Left hindlimb (tissue), 1 donor: Measurements from ENCODE around the gene TNFAIP8L2.

Source experiments
- DNase-seq: peaks from one replicate; pipeline ENCODE4 v3.0.0-alpha.2; 2018

Gene TNFAIP8L2

DNA sequence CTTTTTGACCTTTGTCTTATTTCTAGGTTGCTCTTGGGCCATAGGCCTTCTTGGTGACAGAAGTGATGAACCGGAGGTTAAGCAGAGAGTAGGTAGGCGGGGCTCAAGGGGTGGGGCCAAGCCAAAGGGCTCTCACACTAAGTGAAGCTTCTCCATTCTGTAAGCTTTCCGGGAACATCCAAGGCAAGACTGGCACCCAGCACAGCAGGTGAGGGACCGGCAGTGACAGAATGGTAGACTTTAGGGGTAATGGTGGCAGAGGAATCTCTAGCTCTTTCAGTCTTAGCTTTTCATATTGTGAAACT is at the start of gene TNFAIP8L2:
TSS of gene TNFAIP8L2 (plus strand) at position 135 of the 305 bp plus-strand sequence. CDS start 2,049 bp downstream, outside the sequence.
- DNase-seq: no peak

DNA sequence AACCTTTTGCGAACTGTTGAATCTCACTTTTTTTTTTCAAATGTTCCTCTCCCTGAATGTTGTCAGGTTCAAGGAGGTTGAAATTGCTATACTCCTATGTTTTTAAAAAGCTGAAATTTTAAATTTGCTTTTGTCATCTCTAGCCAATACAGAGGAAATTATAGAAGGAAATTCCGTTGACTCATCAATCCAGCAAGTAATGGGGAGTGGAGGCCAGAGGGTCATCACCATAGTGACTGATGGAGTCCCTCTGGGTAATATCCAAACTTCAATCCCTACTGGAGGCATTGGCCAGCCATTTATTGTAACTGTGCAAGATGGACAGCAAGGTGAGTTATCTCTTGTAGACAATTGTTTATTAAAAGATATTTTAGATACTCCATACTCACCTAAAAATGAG is 49.6 kb upstream of the TNFAIP8L2 start:
- no peak for DNase-seq

DNA sequence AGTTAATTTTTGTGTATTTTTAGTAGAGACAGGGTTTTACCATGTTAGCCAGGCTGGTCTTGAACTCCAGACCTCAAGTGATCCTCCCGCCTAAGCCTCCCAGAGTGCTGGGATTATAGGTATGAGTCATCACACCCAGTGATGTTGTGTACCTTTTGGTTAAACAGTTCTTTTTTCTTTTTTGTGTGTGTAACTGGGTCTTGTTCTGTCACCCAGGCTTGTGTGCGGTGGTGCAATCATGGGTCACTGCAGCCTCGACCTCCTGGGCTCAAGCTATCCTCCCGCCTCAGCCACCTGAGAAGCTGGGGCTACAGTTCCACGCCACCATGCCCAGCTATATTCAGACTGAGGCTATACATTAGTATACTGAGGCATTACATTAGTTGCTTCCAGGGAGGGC is 48.1 kb upstream of the TNFAIP8L2 start:
- DNase-seq: no peak

DNA sequence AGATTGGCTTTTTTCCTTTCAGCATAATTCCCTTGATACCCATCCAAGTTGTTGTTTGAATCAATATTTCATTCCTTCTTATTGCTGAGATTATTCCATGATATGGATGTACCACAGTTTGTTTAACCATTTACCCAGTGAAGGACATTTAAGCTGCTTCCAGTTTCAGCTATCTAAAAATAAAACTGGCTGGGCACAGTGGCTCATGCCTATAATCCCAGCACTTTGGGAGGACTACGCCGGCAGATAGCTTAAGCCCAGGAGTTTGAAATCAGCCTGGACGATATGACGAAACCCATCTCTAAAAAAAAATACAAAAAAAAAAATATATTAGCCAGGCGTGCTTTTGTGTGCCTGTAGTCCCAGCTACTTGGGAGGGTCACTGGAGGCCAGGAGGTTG is 42.6 kb upstream of the TNFAIP8L2 start:
- DNase-seq: no peak

DNA sequence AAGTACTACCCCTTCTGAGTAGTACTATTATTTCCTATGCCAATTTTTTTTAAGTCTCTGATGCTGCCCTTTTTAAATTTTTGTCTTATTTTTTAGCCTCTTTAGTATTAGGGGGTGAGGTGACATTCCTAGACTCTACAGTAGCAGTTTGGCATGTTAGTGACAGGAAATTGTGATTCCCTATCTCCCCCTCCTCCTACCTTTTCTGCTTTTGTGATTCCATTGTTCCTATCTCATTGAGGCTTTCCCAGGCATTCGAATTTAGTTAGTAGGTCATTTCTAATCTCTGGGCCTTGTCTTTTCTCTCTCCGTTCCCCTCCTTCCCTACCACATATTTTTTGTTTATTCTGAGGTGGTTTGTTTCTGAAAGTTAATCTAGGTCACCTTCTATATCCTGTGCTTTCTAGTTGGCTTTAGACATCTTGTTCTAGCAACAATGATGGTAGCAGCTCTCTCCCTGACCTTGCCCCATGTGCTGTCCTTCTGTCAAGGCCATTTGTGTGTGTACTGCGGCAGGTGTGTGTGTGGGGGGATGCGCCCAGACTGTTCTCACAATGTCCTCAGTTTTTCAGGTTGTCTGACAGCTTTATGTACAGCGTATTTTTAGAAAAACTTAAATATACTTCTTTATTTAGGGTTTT is 31.6 kb upstream of the TNFAIP8L2 start:
- no peak for DNase-seq

DNA sequence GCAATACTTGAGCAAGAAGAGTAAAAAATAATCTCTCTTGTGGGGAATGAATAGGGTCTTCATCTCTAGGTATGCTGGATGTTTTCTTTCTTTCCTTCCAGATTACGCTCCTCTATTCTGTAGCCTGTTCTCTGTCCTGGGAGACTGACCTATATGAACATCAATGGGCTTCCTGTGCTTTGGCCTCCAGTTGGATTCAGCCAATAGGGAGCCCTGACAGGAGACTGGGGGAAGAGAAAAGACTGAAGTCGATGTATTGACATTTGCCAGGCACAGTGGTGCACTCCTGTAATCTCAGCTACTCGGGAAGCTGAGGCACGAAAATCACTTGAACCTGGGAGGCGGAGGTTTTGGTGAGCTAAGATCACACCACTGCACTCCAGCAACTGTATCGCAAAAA is 27.6 kb upstream of the TNFAIP8L2 start:
- no peak for DNase-seq

DNA sequence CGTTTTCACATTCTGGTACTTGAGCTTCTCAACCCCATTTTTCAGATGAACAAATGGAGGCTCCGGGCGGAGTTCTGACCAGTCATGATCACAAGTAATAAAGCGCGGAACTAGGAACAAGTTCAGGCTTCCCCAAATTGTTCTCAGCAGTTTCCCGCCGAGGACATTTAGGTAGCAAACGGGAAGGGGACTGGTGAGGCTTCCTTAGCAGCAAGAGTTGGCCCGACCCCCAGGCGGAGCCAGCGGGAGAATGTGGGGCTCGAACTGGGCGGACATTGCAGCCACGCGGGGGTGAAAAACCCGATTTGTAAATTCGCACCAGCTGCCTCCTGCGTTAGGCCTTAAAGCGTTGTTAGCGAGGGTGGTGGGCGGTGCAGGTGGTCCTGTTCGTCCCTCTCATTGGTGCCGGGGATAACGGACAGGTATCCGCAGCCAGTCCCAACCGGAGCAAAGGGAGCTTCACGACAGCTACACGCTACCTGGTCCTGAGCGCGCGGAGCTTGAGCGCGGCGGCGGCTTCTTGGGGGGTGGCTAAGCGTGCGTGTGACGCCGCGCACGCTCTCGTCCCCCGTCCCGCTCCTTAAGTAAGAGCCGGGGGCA is 25.4 kb upstream of the TNFAIP8L2 start:
- peak; percentile 93 for DNase-seq

DNA sequence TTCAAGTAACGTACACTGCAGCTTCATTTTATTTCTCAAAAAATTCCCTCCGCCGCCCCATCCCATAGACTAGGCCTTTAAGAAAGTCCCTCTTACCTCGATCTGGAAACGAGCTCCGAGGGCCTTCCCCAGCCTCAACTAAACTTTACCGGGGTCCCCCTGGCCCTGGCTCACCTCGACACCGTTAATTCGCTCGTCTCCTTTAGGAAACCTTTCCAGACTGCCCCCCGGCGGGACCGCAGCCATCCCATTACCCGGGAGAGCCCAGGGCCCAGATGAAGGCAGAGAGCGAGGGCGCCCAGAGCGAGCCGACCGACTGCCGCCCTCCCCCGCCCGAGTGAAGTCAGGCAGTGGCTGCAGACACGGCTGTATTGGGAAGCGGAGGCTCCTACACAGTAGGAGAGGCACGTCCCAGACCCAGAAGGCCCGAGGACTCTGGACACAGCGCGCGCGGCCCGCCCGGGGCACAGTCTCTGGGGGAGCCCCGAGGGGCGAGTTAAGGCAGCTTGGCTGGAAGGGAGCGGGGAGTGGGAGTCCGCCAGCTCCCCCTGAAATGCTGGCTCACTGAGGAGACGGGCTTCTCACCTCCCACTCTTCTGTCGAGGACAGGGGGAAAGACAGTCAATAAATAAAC is 24.6 kb upstream of the TNFAIP8L2 start:
- peak; percentile 67 for DNase-seq

DNA sequence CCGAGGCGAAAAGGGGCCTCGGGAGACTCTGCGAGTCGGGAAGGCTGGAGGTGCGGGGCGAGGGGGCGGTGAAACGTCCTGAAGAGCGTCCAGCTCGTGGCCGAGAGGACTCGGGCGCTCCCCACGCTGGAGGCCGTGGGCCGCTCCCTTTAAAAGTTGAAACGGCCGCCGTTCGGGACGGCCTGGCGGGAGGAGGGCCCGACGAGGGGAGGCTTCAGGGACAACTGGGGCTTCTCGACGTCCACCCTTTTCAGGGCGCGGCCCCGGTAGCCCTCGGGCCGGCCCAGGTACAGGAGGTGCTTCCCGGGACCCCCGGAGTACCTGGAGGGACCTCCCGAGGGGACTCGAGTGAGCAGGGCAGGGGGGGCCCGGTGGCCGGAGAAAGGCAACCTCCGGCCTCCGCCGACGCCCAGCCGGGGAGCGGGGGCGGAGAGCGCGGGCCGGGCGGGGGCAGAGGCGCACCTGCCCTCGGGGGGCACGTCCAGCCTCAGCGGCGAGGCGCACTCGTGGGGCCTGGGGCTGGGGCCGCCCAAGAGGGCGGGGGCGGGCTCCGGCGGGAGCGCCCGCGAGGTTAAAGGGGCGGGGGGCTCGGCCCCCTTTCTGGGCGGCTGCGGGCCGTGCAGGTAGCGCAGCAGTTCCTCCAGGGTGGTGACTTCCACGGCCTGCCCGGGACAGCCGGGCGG is 24.0 kb upstream of the TNFAIP8L2 start:
- no peak for DNase-seq

DNA sequence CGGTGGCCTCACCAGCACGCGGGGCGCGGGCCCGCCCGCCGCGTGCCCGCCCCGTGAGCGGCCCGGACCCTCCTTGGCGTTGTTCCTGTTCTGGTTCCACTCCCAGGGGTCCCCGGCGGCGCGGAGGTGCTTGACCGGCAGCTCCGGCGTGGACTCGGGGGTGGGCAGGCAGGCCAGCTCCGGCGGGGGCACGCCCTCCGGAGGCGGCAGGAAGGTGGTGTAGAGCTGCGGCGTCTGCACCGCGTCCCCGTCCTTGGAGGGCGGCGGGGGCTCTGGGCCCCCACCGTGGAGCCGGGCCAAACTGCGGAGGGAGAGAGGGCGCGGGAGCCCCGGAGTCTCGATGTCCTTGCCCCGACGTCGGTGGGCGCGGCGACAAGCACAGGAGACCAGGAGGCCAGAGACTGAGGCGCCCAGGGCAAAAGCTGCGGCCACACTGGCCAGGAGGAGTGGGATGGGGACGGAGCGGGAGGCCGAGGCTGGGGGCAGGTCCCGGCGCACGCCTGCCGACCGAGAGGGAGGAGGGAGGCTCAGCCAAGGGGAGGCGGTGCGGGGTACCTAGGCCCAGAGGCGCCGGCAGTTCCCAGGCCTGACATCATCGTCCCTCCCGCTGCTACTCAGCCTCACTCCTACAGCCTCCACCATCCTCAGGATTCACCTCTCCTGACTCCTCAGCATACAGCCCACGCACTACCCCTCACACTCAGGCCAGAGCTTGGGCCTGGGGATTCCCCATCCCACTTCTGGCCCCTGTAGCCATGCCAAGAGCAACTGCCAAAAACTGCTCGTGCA is 23.2 kb upstream of the TNFAIP8L2 start:
- peak; percentile 43 for DNase-seq

DNA sequence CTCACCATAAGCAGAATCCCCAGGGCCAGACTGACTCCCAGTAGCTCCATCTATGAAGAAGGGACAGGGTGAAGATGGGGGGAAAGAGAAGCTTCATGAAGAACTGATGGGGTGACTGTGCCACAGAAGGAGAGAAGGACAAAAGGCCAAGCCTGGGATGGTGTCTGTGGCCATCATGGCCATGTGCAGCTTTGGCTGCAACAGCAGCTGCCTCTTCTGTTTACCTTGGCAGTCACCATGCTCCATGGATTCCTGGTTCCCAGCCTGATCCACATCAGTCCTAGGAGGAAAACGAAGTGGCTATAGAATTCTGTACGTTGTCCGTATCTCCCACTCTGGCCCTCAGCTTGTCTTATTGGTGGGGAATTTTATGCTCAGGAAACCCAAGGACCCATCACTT is 22.1 kb upstream of the TNFAIP8L2 start:
- no peak for DNase-seq

DNA sequence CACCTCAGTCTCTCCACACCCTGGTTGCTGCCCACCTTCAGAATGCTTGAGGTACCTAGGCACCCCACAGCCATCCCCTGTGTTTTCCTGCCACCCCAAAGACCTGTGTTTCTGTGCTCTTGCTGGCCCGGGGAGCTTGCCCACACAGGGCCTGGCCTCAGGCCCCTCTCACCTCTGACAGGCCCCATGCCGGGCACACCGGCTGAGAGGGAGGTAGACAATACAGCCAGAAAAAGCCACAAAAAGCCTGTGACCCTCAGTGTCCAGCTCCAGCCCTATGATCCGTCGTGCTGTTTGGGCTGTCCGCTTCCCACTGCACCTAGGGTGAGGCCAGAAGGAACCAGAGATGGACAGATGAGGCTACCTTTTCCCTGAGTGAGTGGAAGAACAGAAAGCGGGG is 21.5 kb upstream of the TNFAIP8L2 start:
- DNase-seq: no peak

DNA sequence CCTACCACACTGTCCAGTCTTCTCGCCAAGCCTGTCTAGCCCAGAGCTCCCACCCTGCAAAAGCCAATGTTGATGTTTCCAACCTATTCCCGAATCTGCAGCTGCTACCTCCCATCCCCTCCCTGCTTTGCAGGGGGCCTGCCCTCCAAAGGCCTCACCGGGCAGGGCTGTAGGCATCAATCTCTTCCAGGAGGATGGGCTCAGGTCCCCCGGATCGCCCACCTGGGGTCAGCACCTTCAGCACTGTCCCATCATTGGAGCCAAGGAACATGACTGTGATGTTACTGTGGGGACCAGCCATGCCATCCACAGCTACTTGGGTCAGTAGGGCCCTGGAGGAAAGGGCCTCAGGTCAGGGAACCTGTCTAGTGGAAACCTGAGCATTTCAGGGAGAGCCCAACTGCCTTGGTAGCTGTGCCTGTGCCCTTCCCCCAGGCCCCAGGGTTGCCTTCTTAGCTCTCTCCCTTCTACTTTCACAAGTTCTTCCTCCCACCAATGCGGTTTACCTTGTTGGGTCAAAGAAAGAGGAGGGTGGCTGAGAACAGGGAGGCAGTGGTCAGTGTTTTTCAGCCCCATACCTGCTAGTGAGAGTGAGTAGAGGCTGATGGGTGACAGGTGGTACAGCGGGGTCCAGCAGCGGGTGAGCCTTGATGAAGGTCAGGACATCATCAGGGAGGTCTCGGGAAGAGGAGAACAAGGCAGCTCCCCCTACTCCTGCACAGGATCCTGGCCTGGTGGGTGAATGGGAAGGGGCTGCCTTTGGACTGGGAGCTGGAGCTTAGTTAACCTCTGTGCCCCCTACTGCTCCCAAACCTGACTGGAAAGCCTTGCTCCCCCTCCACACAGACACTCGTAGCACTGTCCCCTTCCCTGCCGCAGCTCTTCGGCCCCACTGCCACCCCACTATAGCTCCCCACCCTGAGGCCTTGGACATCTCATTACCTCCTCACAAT is 20.7 kb upstream of the TNFAIP8L2 start:
- DNase-seq: no peak

DNA sequence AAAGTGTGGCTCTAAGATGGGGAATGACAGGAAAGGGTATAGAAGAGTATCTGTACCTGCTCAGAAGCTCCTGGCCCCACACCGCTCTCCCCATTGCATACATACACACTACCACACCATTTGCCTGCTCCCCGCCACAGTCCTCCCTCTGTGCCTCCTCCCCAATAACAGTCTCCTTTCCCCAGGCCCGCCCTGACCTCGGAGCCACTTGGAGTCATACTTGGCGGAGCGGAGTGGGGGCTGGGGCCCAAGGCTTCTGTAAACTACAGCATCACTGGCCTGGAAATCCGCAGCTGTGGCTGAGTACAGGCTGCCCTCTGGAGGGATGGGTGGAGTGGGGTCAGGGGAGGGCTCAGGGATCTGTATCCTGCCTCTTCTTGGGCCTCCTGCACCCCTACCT is 18.7 kb upstream of the TNFAIP8L2 start:
- DNase-seq: no peak

DNA sequence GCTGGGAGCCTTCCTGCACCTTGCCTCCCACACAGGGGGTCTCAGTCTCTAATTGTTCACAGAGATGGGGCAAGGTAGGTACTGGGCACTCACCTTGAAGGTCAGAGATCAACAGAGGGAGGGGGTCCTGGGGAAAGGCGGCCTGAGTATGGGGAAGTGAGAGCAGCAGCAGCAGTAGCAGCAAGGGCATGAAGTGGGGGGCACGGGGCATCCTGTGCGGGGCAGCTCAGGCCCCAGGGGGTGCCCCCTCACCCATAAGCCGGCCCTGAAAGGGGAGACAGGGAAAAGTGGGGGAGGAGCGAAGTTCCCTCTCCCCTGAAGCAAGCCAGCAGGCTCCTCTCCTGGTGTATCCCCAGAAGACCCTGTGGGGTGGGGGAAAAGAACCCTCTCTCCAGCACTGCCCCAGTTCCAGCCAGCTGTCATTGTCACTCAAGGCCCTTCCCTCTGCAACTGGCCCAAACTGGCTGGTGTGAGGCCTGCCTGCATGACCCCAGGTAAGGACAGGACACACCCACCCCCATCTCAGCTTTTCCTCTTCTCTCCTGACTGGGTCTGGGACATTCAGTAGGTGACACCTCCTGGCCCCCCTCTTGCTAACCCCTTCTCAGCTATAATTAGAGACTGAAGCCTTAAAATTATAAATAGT is 13.9 kb upstream of the TNFAIP8L2 start:
- no peak for DNase-seq

DNA sequence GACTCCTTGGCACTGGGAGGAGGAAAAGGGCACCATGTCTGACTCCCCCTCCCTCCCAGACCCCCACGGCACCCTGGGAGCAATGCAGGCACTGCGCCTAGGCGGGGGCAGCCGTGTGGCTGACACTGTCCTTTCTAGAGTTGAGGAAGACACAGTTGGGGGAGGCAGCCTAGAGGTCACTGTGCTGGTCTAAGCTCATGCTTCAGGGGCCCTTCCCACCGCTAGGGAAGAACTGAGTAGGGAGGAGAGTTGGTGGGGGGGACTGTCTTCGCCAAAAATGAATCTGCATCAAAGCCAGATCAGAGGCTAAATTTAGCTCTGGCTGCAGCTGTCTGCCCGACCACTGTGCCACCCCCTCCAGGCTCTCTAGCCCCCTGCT is 13.4 kb upstream of the TNFAIP8L2 start:
- no peak for DNase-seq

DNA sequence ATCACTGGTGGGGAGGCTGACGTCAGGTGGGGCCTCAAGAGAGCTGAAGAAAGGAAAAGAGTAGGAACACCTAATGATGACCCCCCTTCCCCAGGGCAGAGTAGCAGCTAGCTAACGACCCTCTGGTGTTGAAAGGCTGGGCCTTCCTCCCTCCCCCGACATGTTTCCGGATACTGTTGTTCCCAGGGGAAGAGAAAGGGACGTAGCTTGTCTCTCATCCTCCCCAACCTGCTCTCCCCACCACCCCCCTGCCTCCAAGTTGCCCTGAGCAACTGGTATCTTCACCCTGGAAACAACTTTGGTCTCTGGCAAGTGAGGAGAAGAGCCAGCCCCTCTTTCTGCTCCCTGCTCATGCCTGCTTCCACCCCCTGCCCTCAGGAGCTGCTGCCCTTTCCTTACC is 12.5 kb upstream of the TNFAIP8L2 start:
- no peak for DNase-seq

DNA sequence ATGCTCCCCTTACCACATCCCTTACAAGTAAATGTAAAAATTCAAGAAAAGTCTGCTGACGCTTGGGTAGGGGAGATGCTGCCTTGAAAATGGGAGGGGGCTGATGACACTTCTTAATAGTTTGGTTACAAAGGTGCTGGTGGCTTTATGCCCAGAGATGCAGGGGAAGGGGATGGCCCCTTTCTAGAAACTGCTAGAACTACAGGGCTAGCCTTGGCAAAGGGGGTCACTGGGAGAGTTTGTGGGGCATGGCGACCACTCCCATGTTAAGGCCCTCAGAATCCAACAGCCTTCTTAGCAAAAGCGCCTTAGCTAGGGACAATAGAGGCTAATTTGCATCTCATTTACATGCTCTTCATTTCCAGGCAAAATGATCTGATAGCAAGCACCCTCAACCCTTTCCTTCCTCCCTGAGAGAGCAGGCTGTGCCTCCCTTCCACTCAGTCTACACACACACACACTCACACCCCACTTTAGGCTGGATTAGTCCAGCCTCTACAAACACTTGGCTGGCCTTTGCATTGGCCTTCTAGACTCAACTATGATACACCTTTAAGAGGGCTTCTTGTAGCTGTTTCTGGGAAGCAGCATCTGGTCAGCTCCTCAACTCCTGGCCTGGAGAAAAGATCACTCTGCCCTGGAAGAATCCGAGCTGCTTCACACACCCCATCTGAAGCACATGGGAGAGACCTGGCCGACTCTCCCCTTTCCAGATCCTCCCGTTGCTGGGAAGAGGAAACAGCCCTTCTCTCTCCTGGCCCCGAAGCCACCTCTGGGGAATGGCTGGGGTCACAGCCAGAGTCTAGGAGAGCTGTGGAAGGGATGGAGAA is 11.8 kb upstream of the TNFAIP8L2 start:
- peak; percentile 74 for DNase-seq

DNA sequence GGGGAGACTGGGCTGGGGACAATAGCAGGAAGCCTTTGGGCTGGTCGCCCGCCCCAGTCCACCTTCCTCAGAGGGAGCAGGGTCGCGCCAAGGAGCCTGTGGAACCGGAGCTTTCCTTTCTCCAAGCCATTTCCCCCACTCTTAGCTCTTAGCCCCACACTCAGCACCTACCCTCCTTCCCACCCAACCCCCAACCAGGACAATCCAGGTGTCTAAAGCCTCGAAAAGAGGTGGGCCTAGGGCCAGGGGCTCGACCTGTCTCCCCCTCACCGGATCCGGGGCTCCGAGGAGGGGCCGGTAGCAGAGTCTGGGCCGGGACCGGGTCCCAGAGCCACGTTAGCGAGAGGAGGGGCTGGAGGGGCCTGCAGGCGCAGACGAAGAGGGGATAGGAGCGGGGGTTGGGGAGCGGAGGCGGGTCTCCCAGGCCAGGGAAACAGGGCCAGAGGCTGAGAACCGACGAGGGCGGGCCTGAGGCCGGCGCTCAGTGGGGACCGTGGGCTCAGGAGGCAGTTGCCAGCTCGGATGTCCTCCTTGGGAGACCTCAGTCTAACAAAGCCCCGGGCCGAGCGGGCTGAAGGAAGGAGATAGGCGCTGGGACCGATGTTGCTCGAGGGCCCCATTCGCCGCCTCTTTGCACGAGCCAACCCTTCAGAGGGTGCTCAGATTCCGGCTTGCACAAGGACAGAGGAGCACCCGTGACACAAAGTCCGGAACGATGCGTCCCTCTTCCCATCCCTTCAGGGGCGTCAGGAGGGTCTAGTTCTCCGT is 11.0 kb upstream of the TNFAIP8L2 start:
- DNase-seq: peak; percentile 63

DNA sequence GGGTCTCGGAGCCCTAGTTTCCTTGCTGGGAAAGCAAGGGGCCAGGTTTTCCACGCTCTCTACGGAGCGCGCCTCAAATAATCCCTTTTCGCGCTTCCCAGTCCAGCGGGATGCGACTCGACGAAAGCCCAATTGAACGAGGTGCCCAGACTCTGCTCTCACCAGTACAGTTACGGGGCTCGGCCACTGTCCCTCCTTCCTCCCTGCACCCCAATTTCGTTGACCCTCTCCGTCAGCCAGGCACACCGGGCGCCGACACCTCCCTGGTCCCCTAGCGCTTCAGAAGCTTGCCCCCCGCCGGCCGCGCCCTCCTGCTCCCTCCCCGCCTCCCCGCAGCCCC is 10.4 kb upstream of the TNFAIP8L2 start:
- DNase-seq: no peak
